GM12872 (cell line): Measurements from ENCODE around the gene SH2D6.

Source experiments
- TF ChIP-seq, protein P1 (sequence below): IDR thresholded peaks from 3 replicates; pipeline ENCODE4 v1.5.1; 2011; ENCODE audit warnings: low read depth, mild to moderate bottlenecking, low read length, moderate library complexity; ENCODE audit not compliant: insufficient read depth

SH2D6 gene

DNA sequence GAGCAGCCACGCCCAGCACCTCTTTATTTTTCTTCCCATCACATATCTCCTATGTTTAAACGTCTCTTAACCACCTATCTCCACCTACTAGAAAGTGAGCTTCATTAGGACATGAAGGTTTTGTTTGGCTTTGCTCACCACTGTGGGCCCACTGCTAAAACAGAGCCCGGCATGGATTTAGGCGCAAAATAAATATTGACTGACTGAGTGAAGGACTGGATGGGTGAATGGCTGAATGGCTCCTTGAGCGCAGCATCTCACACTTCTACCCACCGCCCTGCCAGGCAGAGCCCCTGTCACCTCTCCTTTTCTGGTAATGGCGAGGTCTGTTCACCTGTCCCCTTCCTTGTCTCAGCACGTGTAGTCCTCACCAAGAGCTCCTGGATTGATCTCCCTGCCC is 18.5 kb upstream of the SH2D6 start:
- TF ChIP-seq, protein P1, sequence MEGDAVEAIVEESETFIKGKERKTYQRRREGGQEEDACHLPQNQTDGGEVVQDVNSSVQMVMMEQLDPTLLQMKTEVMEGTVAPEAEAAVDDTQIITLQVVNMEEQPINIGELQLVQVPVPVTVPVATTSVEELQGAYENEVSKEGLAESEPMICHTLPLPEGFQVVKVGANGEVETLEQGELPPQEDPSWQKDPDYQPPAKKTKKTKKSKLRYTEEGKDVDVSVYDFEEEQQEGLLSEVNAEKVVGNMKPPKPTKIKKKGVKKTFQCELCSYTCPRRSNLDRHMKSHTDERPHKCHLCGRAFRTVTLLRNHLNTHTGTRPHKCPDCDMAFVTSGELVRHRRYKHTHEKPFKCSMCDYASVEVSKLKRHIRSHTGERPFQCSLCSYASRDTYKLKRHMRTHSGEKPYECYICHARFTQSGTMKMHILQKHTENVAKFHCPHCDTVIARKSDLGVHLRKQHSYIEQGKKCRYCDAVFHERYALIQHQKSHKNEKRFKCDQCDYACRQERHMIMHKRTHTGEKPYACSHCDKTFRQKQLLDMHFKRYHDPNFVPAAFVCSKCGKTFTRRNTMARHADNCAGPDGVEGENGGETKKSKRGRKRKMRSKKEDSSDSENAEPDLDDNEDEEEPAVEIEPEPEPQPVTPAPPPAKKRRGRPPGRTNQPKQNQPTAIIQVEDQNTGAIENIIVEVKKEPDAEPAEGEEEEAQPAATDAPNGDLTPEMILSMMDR = no peak

DNA sequence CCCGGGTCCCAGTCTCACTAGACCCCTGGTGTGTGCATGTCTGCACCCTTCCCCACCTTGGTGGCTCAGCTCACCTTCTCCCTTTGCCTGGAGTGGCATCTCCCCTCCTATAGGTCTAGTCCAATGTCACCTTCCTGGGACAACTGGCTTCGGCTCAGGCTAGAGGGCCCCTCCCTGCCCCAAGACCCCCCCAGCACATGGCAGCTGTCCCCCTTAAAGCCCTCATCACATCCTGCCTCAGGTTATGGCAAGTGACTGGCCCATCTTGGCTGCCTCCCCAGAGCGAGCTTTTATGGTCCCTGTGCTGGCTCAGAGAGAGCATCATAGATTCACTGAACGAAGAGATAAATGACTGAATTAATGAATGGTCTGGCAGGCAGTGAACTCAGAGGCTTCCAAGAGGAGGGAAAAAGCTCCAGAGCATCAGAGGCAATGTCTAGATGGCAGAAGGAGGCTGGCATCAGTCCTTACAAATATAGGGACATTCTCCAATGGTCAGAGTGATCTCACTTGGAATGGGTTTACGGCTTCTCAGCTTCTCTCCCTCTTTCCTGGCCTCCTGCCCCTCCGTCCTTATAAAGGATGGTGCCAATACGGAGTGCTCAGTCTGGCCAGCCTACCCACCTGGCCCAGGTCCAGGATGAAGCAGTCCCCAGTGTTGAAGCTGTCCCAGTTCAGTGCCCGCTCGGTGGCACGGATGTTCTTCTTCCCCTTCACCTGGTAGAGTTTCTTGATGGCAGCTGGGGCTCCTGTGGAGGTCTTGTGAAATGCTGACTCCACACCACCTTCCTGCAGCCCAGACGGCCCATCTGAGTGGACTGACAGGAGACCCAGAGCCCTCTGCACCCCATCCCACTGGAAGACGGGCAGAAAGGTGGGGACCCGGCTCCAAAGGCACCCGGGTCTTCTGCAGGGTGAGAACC is 17.7 kb upstream of the SH2D6 start:
- TF ChIP-seq, protein P1 = no peak

DNA sequence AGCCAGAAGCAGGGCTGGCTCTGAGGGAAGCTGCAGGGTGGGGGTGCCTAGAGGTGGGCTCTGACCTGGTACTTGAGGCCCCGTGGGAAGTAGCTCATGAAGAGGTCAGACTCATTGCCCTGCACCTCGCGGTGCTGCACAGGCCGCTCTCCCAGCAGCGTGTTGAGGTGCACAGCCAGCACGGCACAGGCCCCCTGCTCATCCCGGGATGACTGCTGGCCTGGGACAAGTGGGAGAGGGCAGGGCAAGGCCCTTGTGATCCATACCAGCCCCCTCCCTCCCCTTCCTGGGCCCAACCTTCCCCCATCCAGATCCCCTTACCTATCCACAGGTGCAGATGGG is 17.1 kb upstream of the SH2D6 start:
- TF ChIP-seq, protein P1 = no peak

DNA sequence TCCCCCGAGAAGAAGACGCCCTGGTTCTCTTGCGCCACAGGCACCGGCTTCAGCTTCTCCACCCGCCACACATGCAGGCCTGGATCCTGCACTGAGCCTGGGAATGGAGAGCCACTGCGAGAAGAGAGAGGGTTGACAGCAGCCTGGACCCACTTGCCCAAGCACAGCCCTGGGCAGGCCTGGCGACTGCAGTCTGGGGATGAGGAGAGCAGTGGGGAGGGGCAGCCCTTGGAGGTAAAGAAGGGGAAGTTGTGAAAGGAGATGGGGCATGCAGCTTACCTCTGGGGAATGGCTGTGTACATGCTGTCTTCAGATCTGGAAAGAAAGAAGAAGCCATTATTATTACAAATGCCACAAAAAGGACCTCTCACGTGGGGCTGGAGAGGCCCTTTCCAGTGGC is 16.7 kb upstream of the SH2D6 start:
- TF ChIP-seq, protein P1 = no peak

DNA sequence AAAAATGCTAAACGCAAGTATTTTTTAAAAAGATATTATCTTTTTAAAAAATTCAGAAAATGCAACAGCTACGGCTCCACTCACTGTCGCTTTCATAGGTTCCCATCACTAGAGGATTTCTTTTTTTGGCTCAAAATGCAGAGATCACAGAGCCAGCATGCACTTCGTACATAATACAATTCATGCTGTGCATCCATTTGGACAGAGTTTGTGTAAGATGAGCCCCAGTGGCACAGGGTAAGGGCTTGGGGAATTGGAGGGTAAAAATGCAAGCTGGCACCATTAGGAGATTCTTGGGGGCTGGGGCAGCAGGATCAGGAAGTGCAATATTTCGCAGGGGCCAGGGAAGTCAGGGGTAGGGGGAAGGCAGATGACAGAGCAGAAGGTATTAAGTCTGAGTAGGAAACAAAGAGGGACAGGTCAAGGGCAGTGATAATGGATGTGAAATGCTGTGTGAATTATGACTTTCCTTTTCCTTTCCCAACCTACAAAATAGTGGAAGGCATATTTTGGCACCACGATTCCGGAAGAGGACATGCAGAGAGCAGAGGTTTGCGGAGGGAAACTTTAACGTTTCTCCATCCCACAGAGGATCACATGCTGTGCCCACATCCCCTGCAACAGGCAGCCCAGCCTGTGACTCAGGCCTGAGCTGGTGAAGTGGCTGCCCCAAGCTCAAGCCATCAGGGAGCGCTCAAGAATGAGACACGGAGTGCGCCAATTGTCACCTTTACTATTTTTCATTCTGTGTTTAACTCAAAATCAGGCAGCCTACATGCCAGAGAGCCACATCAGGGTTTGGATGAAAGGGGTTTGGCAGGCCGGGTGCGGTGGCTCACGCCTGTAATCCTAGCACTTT is 13.1 kb upstream of the SH2D6 start:
- TF ChIP-seq, protein P1 = no peak

DNA sequence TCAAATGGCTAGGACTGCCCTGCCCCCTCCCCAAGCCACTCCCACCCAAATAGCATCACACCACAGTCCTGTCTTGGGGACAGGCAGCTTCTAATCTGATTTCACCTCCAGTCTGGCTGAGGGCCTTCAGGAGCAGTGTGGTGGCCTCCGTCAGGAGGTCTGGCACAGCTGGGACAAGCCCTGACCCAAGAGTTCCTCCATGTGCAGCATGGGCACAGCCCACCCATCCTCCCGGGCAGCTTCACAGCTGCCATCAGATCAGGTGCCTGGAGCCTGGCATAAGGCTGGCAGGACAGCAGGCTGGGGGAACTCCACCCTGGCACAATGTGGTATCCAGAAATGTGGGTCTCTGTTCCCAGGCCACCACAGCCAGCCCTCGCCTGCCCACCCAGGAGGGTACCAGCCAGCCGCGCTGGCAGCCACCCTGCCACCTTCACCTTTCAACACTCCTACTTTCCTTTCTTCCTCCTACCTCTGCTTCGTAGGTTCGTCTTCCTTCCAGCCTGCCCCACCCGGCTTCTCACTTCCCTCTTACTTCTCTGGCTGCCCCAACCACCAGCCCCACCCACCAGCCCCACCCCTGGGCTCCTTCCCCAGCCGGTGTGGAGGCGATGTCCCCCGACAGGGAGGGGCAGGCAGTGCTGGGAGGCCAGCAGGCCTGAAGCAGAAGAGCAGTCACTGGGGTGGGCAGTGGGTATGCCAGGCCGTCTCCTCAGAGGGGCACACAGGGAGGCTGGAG is 8.5 kb upstream of the SH2D6 start, which contains the start of gene CAPG:
Gene CAPG (minus strand): TSS at position 522 of the 739 bp plus-strand sequence. CDS start 8,221 bp downstream, outside the sequence.
- TF ChIP-seq, protein P1 = no peak
